K562 (cell line): ENCODE results near the gene ASPHD1. TPM values are rescaled to one million over a fixed set of nuclear protein-coding genes. Genes with fewer than 3 reads are reported as not detected.

ENCODE experiments used
- ASH1L ChIP-seq: fragments of 450-650 bp; IDR thresholded peaks from 2 replicates; pipeline ENCODE4 v1.6.1; 2018; ENCODE audit warnings: borderline replicate concordance, mild to moderate bottlenecking, low read depth; ENCODE audit not compliant: partially characterized antibody
- BRD9 ChIP-seq: fragments of 450-650 bp; IDR thresholded peaks from 2 replicates; pipeline ENCODE4 v1.6.1; 2018; ENCODE audit warnings: low read depth; ENCODE audit not compliant: partially characterized antibody
- DPF2 ChIP-seq: fragments of 450-650 bp; IDR thresholded peaks from 2 replicates; pipeline ENCODE4 v1.6.1; 2016
- EP300 ChIP-seq: IDR thresholded peaks from 2 replicates; pipeline ENCODE4 v1.6.1; 2012; ENCODE audit warnings: low read length, improper control_type of control experiment
- GABPB2 ChIP-seq: fragments of 250-450 bp; sonication (Bioruptor Pico); conservative IDR thresholded peaks from 2 replicates; pipeline ENCODE4 v1.5.1; 2021; ENCODE audit warnings: mild to moderate bottlenecking
- GATAD2A ChIP-seq: fragments of 450-650 bp; IDR thresholded peaks from 2 replicates; pipeline ENCODE4 v1.6.1; 2017
- GTF2F1 ChIP-seq: IDR thresholded peaks from 2 replicates; pipeline ENCODE4 v1.6.1; 2011; ENCODE audit warnings: low read depth, low read length, improper control_type of control experiment
- HNRNPK ChIP-seq: fragments of 200-400 bp; formaldehyde crosslinking; IDR thresholded peaks from one replicate; pipeline ENCODE4 v1.6.1; 2018; ENCODE audit warnings: mild to moderate bottlenecking, low read depth, low read length; ENCODE audit not compliant: poor library complexity, severe bottlenecking
- KDM4B ChIP-seq, 2 experiments: fragments of 450-650 bp in 1 of 2; sonication (generic) in 1 of 2; IDR thresholded peaks; 2 replicates each; pipeline ENCODE4 v1.6.1; 2016 to 2017; ENCODE audit warnings: borderline replicate concordance in 2 of 2, antibody characterized with exemption in 1 of 2, low read depth in 1 of 2, mild to moderate bottlenecking in 1 of 2
- MAX ChIP-seq: sonication (generic); formaldehyde crosslinking; IDR thresholded peaks from 2 replicates; pipeline ENCODE4 v1.9.0; 2022; ENCODE audit warnings: mild to moderate bottlenecking, missing genetic modification reagents
- MYC ChIP-seq, 2 experiments: fragments of 250-450 bp in 1 of 2; sonication (Bioruptor Pico) in 1 of 2; IDR thresholded peaks; 2 replicates each; pipeline versions ENCODE4 v1.5.1 to v1.6.1; 2012 to 2021; ENCODE audit warnings: low read depth in 2 of 2, borderline replicate concordance in 1 of 2, improper control_type of control experiment in 1 of 2, low read length in 1 of 2, mild to moderate bottlenecking in 1 of 2, moderate library complexity in 1 of 2
- NCOA4 ChIP-seq: fragments of 450-650 bp; IDR thresholded peaks from 2 replicates; pipeline ENCODE4 v1.6.1; 2018; ENCODE audit warnings: mild to moderate bottlenecking; ENCODE audit not compliant: partially characterized antibody
- NR1H2 ChIP-seq: sonication (generic); formaldehyde crosslinking; IDR thresholded peaks from 2 replicates; pipeline ENCODE4 v1.4.0; 2020; ENCODE audit warnings: mild to moderate bottlenecking, missing genetic modification reagents
- RBM14 ChIP-seq: fragments of 200-400 bp; formaldehyde crosslinking; IDR thresholded peaks from 2 replicates; pipeline ENCODE4 v1.6.1; 2018; ENCODE audit warnings: low read depth, mild to moderate bottlenecking, low read length, moderate library complexity, borderline replicate concordance; ENCODE audit not compliant: insufficient read depth
- RBM15 ChIP-seq: fragments of 200-400 bp; formaldehyde crosslinking; IDR thresholded peaks from 2 replicates; pipeline ENCODE4 v1.6.1; 2018; ENCODE audit warnings: mild to moderate bottlenecking, low read length, moderate library complexity; ENCODE audit not compliant: insufficient read depth
- RBM22 ChIP-seq: fragments of 200-400 bp; formaldehyde crosslinking; IDR thresholded peaks from 2 replicates; pipeline ENCODE4 v1.6.1; 2018; ENCODE audit warnings: low read length, low read depth; ENCODE audit not compliant: poor library complexity, severe bottlenecking
- RNF2 ChIP-seq: sonication (generic); IDR thresholded peaks from 2 replicates; pipeline ENCODE4 v1.6.1; 2016
- SIN3A ChIP-seq, 2 experiments: fragments of 150-350 bp in 1 of 2; IDR thresholded peaks; 2 replicates each; pipeline ENCODE4 v1.6.1; 2011 to 2016; ENCODE audit warnings: borderline replicate concordance in 2 of 2, low read depth in 2 of 2, low read length in 2 of 2, mild to moderate bottlenecking in 2 of 2, moderate library complexity in 2 of 2; ENCODE audit not compliant: control insufficient read depth in 1 of 2
- SIRT6 ChIP-seq: IDR thresholded peaks from one replicate; pipeline ENCODE4 v1.6.1; 2012; ENCODE audit warnings: low read depth, mild to moderate bottlenecking, control low read depth, inconsistent platforms, low read length, moderate library complexity
- SREBF1 ChIP-seq: fragments of 150-350 bp; IDR thresholded peaks from 2 replicates; pipeline ENCODE4 v1.6.1; 2014; ENCODE audit warnings: antibody characterized with exemption, low read depth, low read length, borderline replicate concordance
- TAF7 ChIP-seq: fragments of 450-650 bp; IDR thresholded peaks from 2 replicates; pipeline ENCODE4 v1.6.1; 2016; ENCODE audit warnings: missing genetic modification characterization, missing compliant biosample characterization
- TRIM25 ChIP-seq: fragments of 450-650 bp; IDR thresholded peaks from 2 replicates; pipeline ENCODE4 v1.7.0; 2016; ENCODE audit warnings: borderline replicate concordance
- YBX1 ChIP-seq: fragments of 450-650 bp; IDR thresholded peaks from 2 replicates; pipeline ENCODE4 v1.7.1; 2016; ENCODE audit warnings: mild to moderate bottlenecking
- ZNF12 ChIP-seq: sonication (generic); formaldehyde crosslinking; IDR thresholded peaks from 2 replicates; pipeline ENCODE4 v1.4.0; 2020; ENCODE audit warnings: mild to moderate bottlenecking, missing genetic modification reagents
- ZNF23 ChIP-seq: fragments of 250-450 bp; sonication (Bioruptor Pico); IDR thresholded peaks from 2 replicates; pipeline ENCODE4 v1.4.0; 2020; ENCODE audit warnings: mild to moderate bottlenecking
- ZNF695 ChIP-seq: fragments of 450-650 bp; formaldehyde crosslinking; IDR thresholded peaks from 2 replicates; pipeline ENCODE4 v1.4.0; 2020; ENCODE audit warnings: mild to moderate bottlenecking, moderate library complexity
- ZNF696 ChIP-seq: fragments of 250-450 bp; sonication (Bioruptor Pico); conservative IDR thresholded peaks from 2 replicates; pipeline ENCODE4 v1.4.0; 2020; ENCODE audit warnings: mild to moderate bottlenecking, moderate library complexity
- polyA plus RNA-seq, 8 experiments: library from polyadenylated mRNA; depleted of rRNA in 4 of 8; stranded (reverse) in 5 of 8; unstranded in 3 of 8; fragments of >200 nt; fragmentation: Nextera tagmentation in 2 of 8; fragmentation: Illumina TruSeq in 1 of 8; extraction: Ambion mirVana in 2 of 8; extraction: Trizol in 1 of 8; gene quantifications; 2 replicates each; pipeline versions ENCODE4 v1.2.1 to v1.2.3, GENCODE V29; 2011 to 2014; ENCODE audit warnings: inconsistent platforms in 1 of 8, missing spikeins in 1 of 8
- total RNA-seq, 7 experiments: library from RNA; depleted of rRNA in 6 of 7; stranded (reverse); fragments of >200 nt in 6 of 7; fragmentation: Illumina TruSeq in 2 of 7; extraction: Trizol in 2 of 7; gene quantifications; 2 replicates each; pipeline versions ENCODE4 v1.2.1 to v1.2.3, GENCODE V29; 2011 to 2021; ENCODE audit warnings: low replicate concordance in 1 of 7

Gene ASPHD1
- total and polyA plus RNA-seq, 9 of the 15 experiments (the other 6 are each of a cell fraction or from before 2014, with no cell fraction given), result 0.03 to 0.70 (median 0.24) TPM; not detected in 5

GRCh38 chr16:29862884-29863668, 37.2 kb upstream of the ASPHD1 start, which contains the start of gene CDIPT (continued):
- TF ChIP-seq NR1H2 (CRISPR knock-in tag) (no peak), GABPB2 (CRISPR knock-in tag) (no peak), RBM22 (no peak), SREBF1 (peak; percentile 83), SIN3A (IDR thresholded peaks at IDR 0.05; ENCODE audit: borderline replicate concordance in 2 of 2, control insufficient read depth in 1 of 2, low read depth in 2 of 2, low read length in 2 of 2) (peak; percentile 67 to 95; a peak in 2 of 4 replicates), DPF2 (peak; percentile 78; the same call in 1 of the 2 replicates), HNRNPK (no peak), KDM4B (IDR thresholded peaks at IDR 0.05; ENCODE audit: borderline replicate concordance in 2 of 2, low read depth in 1 of 2) (no peak), BRD9 (no peak), YBX1 (no peak), SIRT6 (no peak), ZNF695 (CRISPR knock-in tag) (no peak), TRIM25 (0 out of 2 replicates have a peak, but pooled peaks have one; percentile 18), TAF7 (tag) (no peak), MAX (CRISPR knock-in tag) (no peak), NCOA4 (no peak), ZNF23 (CRISPR knock-in tag) (no peak), ASH1L (peak; percentile 94), ZNF696 (CRISPR knock-in tag) (no peak), ZNF12 (no peak), GATAD2A (0 out of 2 replicates have a peak, but pooled peaks have one; percentile 30), RBM14 (no peak), GTF2F1 (no peak), EP300 (no peak), RNF2 (no peak; the same call in 1 of the 2 replicates), RBM15 (no peak), MYC (IDR thresholded peaks at IDR 0.05; ENCODE audit: low read depth, low read length) (peak; percentile 33), MYC (CRISPR knock-in tag; IDR thresholded peaks at IDR 0.05; ENCODE audit: borderline replicate concordance, low read depth) (no peak)
